ENCODE data around the gene EFCAB7.

The EFCAB7 gene

GRCh38 chr1:63547621-63548294 lies 24.4 kb downstream of the EFCAB7 start:
- TF ChIP-seq, protein P1, sequence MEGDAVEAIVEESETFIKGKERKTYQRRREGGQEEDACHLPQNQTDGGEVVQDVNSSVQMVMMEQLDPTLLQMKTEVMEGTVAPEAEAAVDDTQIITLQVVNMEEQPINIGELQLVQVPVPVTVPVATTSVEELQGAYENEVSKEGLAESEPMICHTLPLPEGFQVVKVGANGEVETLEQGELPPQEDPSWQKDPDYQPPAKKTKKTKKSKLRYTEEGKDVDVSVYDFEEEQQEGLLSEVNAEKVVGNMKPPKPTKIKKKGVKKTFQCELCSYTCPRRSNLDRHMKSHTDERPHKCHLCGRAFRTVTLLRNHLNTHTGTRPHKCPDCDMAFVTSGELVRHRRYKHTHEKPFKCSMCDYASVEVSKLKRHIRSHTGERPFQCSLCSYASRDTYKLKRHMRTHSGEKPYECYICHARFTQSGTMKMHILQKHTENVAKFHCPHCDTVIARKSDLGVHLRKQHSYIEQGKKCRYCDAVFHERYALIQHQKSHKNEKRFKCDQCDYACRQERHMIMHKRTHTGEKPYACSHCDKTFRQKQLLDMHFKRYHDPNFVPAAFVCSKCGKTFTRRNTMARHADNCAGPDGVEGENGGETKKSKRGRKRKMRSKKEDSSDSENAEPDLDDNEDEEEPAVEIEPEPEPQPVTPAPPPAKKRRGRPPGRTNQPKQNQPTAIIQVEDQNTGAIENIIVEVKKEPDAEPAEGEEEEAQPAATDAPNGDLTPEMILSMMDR (IDR thresholded peaks at IDR 0.05; ENCODE audit: low read depth, low read length, missing control alignments), result no peak
- no peak overlapping the region for H3K4me3 ChIP-seq (ENCODE audit: low read depth, low read length)
- DNase-seq (ENCODE audit: low read depth), result no peak

- DNase-seq (ENCODE audit: low read depth), result no peak
- no peak overlapping the region for H3K4me3 ChIP-seq (ENCODE audit: low read depth, low read length)
- TF ChIP-seq, protein P1 (IDR thresholded peaks at IDR 0.05; ENCODE audit: low read depth, low read length, missing control alignments), result no peak
Measured at GRCh38 chr1:63548303-63548702, 25.0 kb downstream of the EFCAB7 start.

GRCh38 chr1:63548877-63549276 lies 25.6 kb downstream of the EFCAB7 start:
- no peak for DNase-seq (ENCODE audit: low read depth)
- TF ChIP-seq, protein P1 (IDR thresholded peaks at IDR 0.05; ENCODE audit: low read depth, low read length, missing control alignments), result no peak

GRCh38 chr1:63555480-63555879 lies 32.2 kb downstream of the EFCAB7 start:
- no peak overlapping the region for H3K4me3 ChIP-seq (ENCODE audit: low read depth, low read length)
- TF ChIP-seq, protein P1 (IDR thresholded peaks at IDR 0.05; ENCODE audit: low read depth, low read length, missing control alignments), result no peak
- no peak for DNase-seq (ENCODE audit: low read depth)

More at GRCh38 chr1:63548877-63549276, 25.6 kb downstream of the EFCAB7 start:
- no peak overlapping the region for H3K4me3 ChIP-seq (ENCODE audit: low read depth, low read length)

DNA sequence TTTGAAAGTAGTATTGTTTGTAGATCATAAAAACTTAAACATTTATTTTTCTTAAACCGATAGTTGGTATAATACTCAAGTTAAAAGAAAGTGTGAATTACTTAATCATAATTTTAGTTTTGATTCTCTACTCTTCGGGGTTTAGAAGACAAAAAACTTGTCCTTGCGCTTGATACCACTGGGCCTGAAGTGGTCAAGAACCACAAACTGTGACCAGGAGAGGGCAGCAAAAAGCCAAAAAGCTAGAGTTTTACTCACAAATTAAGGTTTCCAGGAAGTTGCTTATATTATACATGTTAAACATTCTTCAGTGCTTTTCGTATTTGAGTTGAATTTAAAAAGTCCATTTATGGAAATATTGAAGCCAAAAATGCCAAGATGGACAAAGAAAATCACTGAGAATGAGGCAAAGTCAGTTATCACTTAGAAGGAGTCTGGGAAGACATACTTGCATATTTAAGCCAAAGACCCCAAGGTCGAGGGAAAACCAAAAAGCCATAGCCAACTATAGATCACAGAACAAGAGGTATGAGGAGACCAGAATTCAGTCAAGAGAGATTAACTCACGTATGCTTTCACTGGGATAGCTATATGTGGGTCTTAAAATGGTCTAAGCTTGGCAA lies 34.2 kb downstream of the EFCAB7 start:
- DNase-seq (ENCODE audit: low read depth), result peak; percentile 15
- H3K4me3 ChIP-seq (ENCODE audit: low read depth, low read length), result no peak overlapping the region
- TF ChIP-seq, protein P1 (IDR thresholded peaks at IDR 0.05; ENCODE audit: low read depth, low read length, missing control alignments), result peak; percentile 41

DNA sequence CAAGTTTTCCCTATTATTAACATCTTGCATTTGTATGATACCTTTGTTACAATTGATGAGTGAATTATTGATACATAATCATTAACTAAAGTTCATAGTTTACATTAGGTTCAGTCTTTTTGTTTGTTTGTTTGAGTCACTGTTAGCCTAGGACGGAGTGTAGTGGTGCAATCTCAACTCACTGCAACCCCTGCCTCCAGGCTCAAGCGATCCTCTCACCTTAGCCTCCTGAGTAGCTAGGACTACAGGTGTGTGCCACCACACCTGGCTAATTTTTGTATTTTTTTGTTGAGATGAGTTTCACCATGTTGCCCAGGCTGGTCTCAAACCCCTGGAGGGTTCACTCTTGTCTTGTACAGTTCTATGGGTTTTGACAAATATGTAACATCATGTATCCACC lies 36.0 kb downstream of the EFCAB7 start:
- no peak overlapping the region for H3K4me3 ChIP-seq (ENCODE audit: low read depth, low read length)
- DNase-seq (ENCODE audit: low read depth), result no peak
- TF ChIP-seq, protein P1 (IDR thresholded peaks at IDR 0.05; ENCODE audit: low read depth, low read length, missing control alignments), result no peak

DNA sequence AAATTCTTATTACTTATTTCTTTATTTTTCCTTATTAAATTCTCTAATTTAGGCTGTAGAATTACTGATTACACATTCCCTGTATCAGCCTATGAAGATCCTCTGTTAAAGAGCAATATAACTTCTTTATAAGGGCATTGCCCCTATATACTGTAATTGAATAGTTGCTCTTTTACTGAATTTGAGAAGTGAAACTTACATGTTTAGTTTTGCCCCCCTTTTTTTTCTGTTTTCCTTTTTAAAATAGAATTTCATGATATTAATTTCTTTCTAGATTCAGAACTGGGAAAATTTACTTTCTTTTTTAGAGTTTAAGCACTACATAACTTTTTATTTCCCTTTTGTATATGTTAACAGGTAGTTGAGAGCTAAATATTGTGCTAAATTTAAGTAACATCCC lies 40.4 kb downstream of the EFCAB7 start:
- no peak for DNase-seq (ENCODE audit: low read depth)
- TF ChIP-seq, protein P1 (IDR thresholded peaks at IDR 0.05; ENCODE audit: low read depth, low read length, missing control alignments), result no peak
- H3K4me3 ChIP-seq (ENCODE audit: low read depth, low read length), result no peak overlapping the region
